Daoy (cell line): ENCODE measurements around the gene ANKS1B. TPM values are rescaled to one million over a fixed set of nuclear protein-coding genes. Genes with fewer than 3 reads are reported as not detected.

Experiments used
- DNase-seq: peaks from one replicate; pipeline ENCODE4 v3.0.0-alpha.2; 2015; ENCODE audit warnings: low read depth
- total RNA-seq: library from RNA; depleted of rRNA; stranded (reverse); fragments of >200 nt; shearing (Covaris generic); gene quantifications from 2 replicates; pipeline ENCODE4 v1.2.3, GENCODE V29; 2014

The ANKS1B gene
- total RNA-seq, 1 experiment from 2014 or later: 36.8 TPM

- no peak for DNase-seq
Observed at GRCh38 chr12:98735821-98736220, 1248.9 kb downstream of the ANKS1B start.

DNA sequence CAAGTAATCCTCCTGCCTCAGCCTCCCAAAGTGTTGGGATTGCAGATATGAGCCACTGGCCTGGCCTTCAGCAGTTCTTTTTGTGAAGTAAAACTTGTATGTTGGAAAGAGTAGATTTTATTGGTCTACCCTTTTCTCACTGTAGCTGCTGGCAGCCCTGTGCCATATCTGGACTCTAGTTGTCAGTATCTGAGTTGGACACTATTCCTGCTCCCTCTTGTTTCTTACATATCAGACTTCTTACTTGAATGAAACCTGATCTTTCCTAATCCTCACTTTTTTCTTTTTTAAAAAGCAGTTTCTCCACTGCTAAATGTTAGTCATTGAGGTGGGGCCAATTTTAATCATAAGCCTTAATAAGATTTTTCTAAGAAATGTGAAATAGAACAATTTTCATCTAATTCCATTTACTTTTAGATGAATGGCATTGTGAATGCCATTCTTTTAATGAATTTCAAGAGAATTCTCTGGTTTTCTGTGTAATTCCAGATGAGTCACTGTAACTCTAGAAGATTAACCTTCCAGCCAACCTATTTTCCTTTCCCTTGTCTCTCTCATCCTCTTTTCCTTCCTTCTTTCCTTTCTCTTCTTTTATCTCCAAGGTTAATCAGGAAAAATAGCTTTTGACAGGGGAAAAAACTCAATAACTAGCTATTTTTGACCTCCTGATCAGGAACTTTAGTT, 1250.9 kb downstream of the ANKS1B start:
- no peak for DNase-seq

DNA sequence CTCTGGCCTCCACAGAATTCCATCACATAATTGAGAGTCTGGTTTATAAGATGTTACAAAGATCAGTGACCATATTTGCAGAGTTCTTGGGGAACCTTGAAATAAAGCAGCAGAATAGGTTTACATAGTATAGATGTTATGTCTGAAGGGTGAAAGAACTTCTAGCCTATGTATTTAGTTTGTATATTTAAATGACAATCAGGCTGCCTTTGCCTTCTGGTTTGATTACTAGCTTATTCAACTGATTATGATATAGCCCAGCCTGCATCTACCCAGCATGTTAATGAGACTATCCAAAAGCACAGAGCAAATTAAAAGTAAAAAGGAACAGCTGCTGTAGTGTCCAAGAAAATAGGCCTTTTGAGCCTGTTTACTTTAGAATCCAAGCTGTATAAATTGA, 1254.3 kb downstream of the ANKS1B start:
- DNase-seq: no peak

DNA sequence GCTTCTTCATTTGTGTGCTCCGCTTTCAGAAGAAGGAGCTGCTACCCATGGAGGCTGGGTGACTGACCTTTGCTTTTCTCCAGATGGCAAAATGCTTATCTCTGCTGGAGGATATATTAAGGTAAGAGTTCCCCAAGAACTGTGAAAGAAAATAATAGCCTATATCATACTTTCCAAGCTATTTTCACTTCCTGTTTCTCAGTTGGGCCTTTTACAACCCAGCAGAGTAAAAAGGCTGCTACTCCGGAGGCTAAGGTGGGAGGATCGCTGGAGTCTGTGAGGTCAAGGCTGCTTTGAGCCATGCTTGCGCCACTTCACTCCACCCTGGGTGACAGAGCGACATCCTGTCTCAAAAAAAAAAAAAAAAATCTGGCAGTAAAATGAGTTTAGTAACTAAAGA, 1257.5 kb downstream of the ANKS1B start:
- no peak for DNase-seq

GRCh38 chr12:98725476-98726247, 1259.1 kb downstream of the ANKS1B start:
- peak; percentile 72 for DNase-seq

- DNase-seq: no peak
Observed at GRCh38 chr12:98724384-98725155, 1260.2 kb downstream of the ANKS1B start.

GRCh38 chr12:98721204-98721702, 1263.5 kb downstream of the ANKS1B start:
- DNase-seq: no peak

- DNase-seq: no peak
Observed at GRCh38 chr12:98719515-98720504, 1264.9 kb downstream of the ANKS1B start.

DNA sequence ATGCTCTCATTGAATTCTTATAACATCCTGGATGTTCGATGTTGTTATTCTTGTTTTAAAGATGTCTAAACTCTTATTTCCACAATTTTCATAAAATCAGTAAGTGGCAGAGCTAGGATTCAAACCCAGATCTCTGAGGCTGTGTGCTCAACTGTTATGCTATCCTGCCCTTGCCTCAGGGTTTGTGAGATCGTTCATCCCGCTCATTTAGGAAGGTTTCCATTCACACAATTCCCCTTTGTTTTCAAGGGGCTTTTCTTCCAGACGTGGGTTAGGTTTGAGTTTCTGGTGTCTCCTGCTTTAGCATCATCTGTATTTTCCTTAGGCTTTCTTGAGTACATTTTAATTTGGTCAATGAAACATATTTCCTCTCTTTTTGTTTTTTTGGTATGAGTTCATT, 1270.3 kb downstream of the ANKS1B start:
- DNase-seq: no peak

GRCh38 chr12:98709022-98709421, 1275.7 kb downstream of the ANKS1B start:
- DNase-seq: no peak

DNA sequence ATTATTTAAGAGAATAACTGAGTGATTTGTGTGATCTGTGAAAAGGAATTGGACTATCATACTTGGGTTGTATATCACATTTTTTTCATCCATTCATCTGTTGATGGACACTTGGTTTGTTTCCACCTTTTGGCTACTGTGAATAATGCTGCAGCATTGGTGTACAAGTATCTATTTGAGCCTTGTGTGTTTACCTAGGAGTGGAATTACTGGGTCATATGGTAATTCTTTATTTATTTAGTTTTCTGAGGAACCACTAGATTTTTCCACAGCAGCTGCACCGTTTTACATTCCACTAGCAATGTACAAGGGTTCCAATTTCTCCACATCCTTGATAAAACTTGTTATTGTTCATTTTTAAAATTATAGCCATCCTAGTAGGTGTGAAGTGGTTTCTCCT, 1283.6 kb downstream of the ANKS1B start:
- no peak for DNase-seq

- no peak for DNase-seq
Observed at GRCh38 chr12:98699586-98699985, 1285.2 kb downstream of the ANKS1B start.

DNA sequence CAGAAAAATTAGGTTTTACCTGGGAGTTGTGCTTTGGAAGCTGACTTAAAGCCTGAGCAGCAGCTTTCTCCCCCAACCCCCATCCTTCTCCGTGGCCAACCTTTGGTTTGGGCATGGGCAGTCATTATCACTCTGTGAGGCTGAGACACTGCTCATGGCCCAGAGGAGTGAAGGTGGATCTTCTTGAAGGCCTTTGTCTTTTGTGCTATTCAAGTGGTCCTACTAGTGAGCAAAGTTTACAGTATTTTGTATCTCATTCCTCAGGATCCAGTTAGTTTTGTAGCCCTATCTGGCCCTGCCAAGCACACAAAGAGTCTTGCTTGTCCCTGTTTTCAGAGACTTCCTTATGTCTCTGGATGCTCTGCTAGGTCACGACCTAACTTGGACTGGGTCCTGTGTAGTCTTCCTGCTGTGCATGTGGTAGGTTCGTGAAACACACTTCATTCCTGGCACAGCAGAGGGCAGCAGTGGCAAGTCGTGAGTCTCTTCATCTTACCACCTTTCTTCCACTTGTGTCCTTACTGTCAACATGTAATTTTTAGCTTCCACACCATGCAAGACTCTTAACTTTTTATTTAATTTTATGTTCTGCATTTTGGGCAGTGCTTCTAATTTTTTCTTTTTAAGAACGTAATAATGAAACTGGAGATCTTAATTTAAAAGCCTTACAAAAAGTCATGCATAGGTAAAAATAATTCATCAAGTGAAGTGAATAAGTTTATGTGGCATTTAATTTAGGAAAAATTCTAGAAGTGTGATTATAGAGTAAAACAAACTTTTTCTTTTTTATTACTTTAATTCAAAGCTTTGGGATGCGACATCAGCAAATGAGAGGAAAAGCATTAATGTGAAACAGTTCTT, 1285.9 kb downstream of the ANKS1B start:
- DNase-seq: peak; percentile 78

- DNase-seq: no peak
Observed at GRCh38 chr12:98697209-98697608, 1287.5 kb downstream of the ANKS1B start.

DNA sequence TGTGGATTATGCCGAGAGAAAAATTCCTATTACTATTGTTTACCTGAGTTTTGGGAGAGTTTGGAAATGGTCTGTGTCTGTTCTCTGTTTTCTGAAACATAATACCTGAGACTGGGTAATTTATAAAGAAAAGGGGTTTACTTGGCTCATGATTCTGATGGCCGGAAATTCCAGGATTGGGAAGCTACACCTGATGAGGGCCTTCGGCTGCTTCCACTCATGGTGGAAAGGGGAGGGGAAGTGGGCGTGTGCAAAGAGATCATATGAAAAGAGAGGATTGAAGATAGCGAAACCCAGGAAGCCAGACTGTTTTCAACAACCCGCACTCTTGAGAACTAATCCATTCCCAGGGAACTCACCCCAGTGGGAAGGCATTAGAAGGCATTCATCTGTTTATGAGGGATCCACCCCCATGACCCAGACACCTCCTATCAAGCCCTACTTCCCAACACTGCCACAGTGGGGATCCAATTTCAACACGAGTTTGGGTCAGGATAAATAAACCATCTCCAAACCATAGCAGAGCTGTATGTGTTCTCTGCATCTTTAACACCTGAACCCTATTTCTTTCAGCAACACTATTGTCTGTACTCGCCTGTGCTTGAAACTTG, 1288.6 kb downstream of the ANKS1B start:
- no peak for DNase-seq

GRCh38 chr12:98691351-98691750, 1293.4 kb downstream of the ANKS1B start:
- DNase-seq: no peak

DNA sequence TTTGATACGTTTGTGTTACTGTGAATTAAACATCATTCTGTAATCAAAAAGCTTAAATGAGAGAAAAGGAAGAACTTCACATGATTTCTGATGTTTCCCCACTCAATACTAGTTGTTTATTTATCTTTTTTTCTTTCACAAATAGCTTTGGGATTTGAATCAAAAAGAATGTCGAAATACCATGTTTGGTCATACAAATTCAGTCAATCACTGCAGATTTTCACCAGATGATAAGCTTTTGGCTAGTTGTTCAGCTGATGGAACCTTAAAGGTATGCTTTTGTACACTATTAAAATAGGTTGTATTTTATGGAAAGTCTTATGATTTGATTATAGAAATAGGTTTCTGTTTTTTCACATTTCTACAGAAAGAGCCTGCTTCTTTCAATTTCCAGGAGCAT, 1298.1 kb downstream of the ANKS1B start:
- DNase-seq: no peak
